BJ (cell line): Measurements from ENCODE around the gene ATP6V1F. TPM values are rescaled to one million over a fixed set of nuclear protein-coding genes. Genes with fewer than 3 reads are reported as not detected.

ENCODE experiments used
- CTCF ChIA-PET: fragments of 350-600 bp; formaldehyde crosslinking; extraction: SDS; loops from one replicate; lab custom pipeline; 2021; ENCODE audit warnings: antibody characterized with exemption, inconsistent platforms; lab: Yijun Ruan, JAX
- POLR2A ChIA-PET: fragments of 300-600 bp; sonication (Branson Sonifier 250); formaldehyde crosslinking; extraction: SDS; loops from one replicate; lab custom pipeline; 2021; ENCODE audit warnings: antibody characterized with exemption; lab: Charles Lee
- DNase-seq: peaks from one replicate; pipeline ENCODE4 v3.0.0-alpha.2; 2011; ENCODE audit warnings: low read depth
- H3K27me3 ChIP-seq: 2 replicates; pipeline ENCODE4 v1.6.0; 2011; ENCODE audit warnings: low read length; ENCODE audit not compliant: control insufficient read depth, insufficient read depth
- H3K36me3 ChIP-seq: 2 replicates; pipeline ENCODE4 v1.5.1; 2011; ENCODE audit warnings: low read length; ENCODE audit not compliant: control insufficient read depth, insufficient read depth
- H3K4me3 ChIP-seq: 2 replicates; pipeline ENCODE4 v1.5.1; 2011; ENCODE audit warnings: low read depth, mild to moderate bottlenecking, control low read depth, low read length
- CTCF ChIP-seq: IDR thresholded peaks from 2 replicates; pipeline ENCODE4 v1.5.1; 2011; ENCODE audit warnings: low read depth, mild to moderate bottlenecking, control low read depth, inconsistent platforms, low read length, moderate library complexity; ENCODE audit not compliant: insufficient read depth
- polyA plus RNA-seq: library from polyadenylated mRNA; depleted of rRNA; stranded (reverse); fragments of >200 nt; gene quantifications from 2 replicates; pipeline ENCODE4 v1.2.3, GENCODE V29; 2011

ATP6V1F gene
- polyA plus RNA-seq, 1 experiment: 198 TPM

GRCh38 chr7:128838981-128839731 lies 23.5 kb upstream of the ATP6V1F start:
- Histone ChIP-seq H3K36me3 (peaks cover 82% of the 10 kb centered on the region), H3K27me3 (no peaks in the 10 kb centered on the region), H3K4me3 (no peak overlapping the region)
- no peak for DNase-seq
- TF ChIP-seq CTCF: no peak
- ChIA-PET POLR2A (interaction anchor here (0.6 kb wide), 1 partner anchor 10 kb away, joined by 7 read pairs; no protein-coding TSS in a partner anchor), CTCF (no interaction called here)

DNA sequence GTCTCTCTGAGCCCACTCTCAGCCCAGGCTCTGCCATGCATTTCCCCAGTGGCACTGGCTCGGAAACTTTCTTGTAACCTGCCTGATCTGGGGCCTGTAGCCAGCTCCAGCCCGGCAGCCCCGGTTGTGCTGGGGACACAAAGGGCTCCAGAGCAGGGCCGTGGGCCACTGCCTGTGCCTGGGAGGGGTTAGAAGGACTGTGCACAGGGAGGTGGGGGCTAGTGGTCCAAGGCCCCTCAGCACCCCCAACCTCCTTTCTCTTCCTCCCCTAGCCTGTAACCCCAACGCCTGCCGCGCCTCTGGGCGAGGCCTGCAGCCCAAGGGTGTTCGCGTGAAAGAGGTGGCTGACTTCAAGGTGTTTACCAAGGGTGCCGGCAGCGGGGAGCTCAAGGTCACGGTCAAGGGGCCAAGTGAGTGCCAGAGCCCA lies 22.9 kb upstream of the ATP6V1F start:
- Histone ChIP-seq H3K36me3 (peaks cover 88% of the 10 kb centered on the region), H3K27me3 (no peaks in the 10 kb centered on the region), H3K4me3 (no peak overlapping the region)
- POLR2A ChIA-PET: interaction anchor here (0.6 kb wide), 1 partner anchor 10 kb away, joined by 7 read pairs; no protein-coding TSS in a partner anchor
- DNase-seq: no peak
- no peak for TF ChIP-seq CTCF
- CTCF ChIA-PET: no interaction called here

DNA sequence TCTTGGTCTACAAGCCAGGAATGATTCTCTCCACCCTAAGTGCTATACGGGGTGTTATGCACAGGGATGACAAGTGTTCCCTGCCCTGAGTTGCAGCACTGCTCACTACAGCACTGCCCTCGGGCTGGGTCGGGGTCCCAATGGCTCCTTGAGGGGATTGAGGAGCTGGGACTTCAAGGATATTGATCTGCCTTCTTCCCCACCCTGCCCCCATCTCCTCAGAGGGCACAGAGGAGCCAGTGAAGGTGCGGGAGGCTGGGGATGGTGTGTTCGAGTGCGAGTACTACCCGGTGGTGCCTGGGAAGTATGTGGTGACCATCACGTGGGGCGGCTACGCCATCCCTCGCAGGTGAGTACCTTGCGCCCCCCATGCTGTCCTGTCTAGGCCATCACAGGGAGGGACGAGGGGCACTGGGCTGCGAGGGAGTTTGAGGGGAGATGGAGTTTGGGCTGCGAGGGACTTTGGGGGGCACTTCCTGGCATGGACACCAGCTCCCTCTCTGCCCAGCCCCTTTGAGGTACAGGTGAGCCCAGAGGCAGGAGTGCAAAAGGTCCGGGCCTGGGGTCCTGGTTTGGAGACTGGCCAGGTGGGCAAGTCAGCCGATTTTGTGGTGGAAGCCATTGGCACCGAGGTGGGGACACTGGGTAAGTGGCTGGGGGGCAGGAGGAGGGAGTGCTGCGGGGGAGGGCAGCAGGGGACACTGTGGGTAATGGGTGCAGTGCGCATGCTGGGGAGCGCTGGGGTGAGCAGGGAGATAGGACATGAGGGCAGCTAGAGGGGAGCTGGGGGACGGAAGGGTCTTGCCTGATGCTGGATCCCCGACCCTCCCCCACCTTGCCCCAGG lies 22.1 kb upstream of the ATP6V1F start:
- CTCF ChIA-PET: interaction anchor here (0.9 to 3.9 kb wide), 3 partner anchors 8 to 43 kb away, joined by 3 to 30 read pairs (median 7); no protein-coding TSS in a partner anchor

DNA sequence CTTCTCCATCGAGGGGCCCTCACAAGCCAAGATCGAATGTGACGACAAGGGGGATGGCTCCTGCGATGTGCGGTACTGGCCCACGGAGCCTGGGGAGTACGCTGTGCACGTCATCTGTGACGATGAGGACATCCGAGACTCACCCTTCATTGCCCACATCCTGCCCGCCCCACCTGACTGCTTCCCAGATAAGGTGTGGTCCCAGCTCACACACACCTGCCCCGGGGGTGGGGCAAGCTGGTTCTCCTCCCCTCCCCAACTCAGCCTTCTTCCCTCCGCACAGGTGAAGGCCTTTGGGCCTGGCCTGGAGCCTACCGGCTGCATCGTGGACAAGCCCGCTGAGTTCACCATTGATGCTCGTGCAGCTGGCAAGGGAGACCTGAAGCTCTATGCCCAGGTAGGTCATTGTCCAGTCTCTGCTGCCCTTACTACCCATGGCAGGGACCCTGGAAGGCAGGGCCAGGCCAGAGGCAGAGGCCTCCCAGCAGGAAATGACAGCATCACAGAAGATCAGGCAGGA lies 21.4 kb upstream of the ATP6V1F start:
- Histone ChIP-seq H3K36me3 (peaks cover 92% of the 10 kb centered on the region), H3K4me3 (no peak overlapping the region), H3K27me3 (no peaks in the 10 kb centered on the region)
- ChIA-PET POLR2A (no interaction called here), CTCF (interaction anchor here (0.9 to 3.9 kb wide), 4 partner anchors 9 to 43 kb away, joined by 3 to 30 read pairs (median 6); no protein-coding TSS in a partner anchor)
- DNase-seq: no peak
- TF ChIP-seq CTCF: no peak

More for the DNA sequence above, 22.1 kb upstream of the ATP6V1F start:
- Histone ChIP-seq H3K36me3 (peaks cover 90% of the 10 kb centered on the region), H3K27me3 (no peaks in the 10 kb centered on the region), H3K4me3 (no peak overlapping the region)
- no peak for DNase-seq
- POLR2A ChIA-PET: no interaction called here
- no peak for TF ChIP-seq CTCF
